Stimulated activated CD8-positive, alpha-beta memory T cell treated with anti-CD3 and anti-CD28 coated beads, Interleukin-7, amount 100 ng/mL, for 1 hour (primary cell): Measurements from ENCODE around the gene PIP4K2A.
"Not testable (repeated sequence)": the region's sequence is repeated elsewhere in the genome, so short reads cannot be mapped to it uniquely, and the experiment has no call there.

Experiments used
- DNase-seq, 2 donors: peaks; one replicate each; pipeline ENCODE4 v3.0.0-alpha.2; 2020; ENCODE audit warnings: low read depth in 2 of 2

Gene PIP4K2A

DNA sequence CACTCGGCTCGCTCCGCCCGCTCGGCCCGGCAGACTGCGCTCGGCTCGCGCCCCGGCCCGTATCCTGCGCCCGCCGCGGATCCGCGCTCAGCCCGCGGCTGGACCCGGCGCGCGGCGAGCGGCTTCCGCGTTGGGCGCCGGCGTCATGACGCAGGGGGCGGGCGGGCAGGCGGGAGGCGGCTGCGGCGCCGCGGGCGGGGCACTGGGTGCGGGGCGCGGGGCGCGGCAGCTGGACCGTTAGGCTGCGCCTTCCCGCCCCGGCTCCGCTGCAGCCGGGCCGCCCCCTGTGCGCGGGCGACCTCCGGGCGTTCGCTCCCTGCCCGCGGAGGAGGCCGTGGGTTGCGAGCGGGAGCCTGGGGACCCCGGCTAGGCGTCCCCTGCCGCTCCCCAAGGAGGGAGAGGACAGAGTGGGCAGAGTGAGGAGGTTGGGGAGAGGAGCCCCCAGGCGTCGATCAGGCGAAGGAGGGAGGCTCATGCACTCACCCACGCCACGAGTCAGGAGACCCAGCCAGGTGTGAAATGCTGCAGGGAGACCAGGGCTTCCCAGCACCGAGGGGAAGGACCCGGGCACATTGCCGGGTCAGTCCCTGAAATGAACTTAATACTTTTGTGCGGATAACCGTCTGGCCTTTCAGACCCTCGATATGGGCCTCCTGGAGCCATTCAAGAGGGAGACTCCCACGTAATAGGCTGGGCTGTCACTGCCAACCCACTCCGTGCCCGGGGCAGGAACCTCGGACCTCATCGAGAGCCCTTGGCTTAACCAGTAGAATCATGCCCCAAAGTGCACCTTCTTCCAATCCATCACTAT lies at the start of gene PIP4K2A:
Gene PIP4K2A, minus strand, starts transcription at position 100 of the 811 bp plus-strand sequence. CDS start 252 bp downstream, outside the sequence.
- peak; percentile 54 to 58 for DNase-seq

DNA sequence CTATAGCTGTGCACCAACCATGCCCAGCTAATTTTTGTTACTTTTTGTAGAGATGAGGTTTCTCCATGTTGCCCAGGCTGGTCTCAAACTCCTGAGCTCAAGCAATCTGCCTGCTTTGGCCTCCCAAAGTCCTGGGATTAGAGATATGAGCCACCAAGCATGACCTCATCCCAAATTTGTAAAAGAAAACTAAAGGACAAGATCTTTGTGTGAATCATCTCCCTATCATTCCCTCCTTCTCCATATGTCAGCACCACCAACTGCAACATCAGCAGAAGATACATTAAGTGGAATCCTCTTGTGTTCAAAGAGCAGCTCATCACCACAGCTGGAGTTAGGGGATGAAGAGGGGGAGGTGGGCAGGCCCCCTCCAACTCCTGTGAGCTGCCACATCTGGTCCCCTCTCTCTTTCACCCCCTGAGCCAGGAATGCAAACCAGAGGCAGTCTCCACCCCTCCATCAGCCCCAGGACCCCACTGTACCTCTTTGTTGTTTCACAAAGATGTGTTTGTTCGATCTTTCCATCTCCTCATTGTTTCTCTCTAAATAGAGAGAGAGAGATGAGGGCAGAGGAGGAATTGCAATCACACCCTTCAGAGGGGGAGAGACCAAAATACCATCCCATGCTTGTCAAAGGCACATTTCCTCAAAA lies 47.3 kb upstream of the PIP4K2A start:
- DNase-seq, result no peak

DNA sequence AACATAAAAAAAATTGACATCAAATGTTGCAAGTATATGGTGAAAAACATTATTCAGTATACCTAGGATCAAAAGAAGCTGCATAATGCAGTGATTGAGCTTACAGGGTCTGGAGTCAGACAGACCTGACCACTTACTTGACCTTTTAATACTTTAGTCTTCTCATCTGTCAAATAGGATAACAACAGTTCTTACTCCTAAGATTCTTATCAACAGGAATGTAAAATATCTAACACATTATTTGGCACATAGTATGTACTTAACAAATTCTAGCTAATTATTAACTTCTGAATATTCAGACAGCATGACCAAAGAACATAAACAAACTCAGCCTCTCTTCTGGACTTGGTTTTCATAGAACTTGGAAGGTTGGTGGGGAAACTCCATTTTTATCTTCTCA lies 45.6 kb upstream of the PIP4K2A start:
- DNase-seq, result no peak

DNA sequence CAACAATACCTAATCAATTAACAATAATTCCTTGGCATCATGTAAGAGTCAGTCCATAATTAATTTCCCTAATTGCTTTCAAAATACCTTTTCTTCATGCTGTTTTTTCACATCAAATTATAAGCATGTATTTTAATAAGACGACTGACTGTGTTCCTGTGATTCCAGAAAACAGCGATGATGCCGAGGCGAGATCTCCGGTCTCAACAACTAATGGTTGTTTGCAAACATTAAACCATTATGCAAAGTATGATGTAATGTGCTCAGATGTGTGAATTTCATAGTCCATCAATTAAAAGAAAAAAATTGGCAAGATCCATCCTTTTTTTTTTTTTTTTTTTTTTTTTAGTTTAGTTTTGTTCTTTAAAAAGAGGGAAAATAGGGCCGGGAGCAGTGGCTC lies 44.5 kb upstream of the PIP4K2A start:
- no peak for DNase-seq

DNA sequence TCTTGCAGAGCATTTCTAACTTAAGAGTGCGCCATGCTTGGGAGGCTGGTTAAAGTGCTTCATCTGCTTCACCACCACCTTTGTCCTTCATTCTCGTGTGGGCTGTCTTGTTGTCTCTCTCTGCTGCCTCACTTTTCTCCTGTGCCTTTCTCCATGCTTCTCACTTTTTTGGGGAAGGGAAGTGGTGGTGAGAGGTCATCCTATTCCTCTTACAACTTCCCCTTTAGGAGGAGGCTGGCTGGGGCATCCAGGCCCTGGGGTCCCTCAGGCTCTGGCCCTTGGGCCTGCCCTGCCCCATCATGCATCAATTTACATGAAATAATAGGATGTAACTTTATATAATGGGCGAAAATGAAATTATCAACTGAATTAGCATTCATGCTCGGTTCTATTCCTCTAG lies 39.9 kb upstream of the PIP4K2A start:
- DNase-seq, result no peak

DNA sequence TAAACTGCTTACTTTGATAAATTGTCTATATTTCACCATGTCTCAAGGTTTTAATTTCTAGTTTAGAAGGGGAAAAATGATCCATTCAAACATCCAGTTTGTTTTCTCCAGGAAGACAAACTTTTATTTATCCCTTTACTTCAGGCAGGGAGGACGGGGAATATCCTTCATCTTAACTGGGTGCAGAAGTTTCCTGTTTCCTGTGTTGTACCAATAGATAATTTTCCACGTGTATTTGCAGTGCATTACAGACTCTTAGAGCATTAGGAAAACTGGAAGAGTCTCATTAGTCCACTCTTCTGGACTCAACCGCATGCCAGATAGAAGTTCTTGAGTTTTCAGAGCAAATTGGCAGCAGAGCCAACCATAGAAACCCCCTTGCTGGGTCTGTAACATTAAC lies 39.4 kb upstream of the PIP4K2A start:
- DNase-seq, result no peak

DNA sequence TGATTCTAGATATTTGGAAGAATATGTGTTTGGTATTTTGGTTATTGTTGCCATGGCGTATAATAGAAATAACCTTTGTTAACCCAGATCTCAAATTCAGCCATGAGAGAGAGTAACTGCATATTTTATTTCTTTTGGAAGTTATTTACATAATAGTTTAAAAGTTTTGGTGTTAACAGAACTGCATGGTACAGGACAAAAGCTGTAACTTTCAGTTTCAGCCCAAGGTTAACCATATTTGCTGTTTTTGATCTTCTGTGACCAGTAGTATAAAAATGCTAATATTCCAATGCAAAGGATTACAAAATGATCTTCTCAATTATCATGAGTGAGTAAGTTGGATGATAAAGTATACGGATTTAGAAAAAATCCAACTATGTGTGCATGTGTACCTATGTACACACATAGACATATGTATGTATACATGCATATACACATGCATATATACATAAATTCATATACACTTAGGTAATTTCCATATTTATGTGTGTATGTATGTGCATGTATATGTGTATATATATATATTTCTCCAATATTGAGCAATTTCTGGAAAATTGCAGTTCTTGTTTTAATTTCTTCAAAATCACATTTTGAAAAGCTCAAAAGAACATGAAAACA lies 38.0 kb upstream of the PIP4K2A start:
- DNase-seq, result no peak

DNA sequence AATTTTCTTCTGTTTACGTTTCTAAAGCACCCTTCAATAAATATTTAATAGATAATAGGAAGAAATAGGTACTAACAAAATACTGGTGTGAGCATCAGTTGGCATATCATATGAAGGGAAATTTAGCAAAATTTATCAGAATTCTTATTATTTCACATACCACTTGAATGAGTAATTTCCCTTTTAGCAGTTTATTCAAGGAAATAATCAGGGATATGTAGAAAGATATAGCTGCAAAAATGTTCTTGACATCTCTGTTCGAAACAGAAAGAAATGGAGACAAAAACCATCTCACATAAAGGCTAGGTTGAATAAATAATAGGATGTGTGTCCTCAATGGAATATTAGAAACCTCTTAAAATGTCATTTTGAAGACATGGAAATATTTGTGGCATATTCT lies 35.8 kb upstream of the PIP4K2A start:
- no peak for DNase-seq

DNA sequence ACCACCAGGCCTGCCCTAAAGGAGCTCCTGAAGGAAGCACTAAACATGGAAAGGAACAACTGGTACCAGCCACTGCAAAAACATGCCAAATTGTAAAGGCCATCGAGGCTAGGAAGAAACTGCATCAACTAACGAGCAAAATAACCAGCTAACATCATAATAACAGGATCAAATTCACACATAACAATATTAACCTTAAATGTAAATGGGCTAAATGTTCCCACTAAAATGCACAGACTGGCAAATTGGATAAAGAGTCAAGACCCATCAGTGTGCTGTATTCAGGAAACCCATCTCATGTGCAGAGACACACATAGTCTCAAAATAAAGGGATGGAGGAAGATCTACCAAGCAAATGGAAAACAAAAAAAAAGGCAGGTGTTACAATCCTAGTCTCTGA lies 30.5 kb upstream of the PIP4K2A start:
- DNase-seq, result not testable (repeated sequence)

DNA sequence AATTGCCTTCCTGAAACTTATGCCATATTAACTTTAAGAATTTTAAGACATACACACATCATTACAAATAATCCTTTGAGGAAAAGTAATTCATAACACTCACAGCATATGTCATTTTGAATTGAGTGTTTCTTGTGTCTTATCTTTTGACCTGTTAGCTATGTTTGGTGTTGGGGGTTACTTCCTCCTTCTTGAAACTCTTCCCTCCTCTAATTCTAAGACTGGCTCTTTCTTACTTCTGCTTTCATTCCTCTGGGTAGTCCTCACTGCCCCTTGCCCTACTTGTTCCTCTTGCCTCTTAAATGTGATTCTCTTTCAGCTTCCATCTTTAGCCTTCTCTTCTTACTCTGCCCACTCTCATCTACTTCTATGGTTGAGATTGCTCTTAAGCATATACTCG lies 28.3 kb upstream of the PIP4K2A start:
- no peak for DNase-seq

DNA sequence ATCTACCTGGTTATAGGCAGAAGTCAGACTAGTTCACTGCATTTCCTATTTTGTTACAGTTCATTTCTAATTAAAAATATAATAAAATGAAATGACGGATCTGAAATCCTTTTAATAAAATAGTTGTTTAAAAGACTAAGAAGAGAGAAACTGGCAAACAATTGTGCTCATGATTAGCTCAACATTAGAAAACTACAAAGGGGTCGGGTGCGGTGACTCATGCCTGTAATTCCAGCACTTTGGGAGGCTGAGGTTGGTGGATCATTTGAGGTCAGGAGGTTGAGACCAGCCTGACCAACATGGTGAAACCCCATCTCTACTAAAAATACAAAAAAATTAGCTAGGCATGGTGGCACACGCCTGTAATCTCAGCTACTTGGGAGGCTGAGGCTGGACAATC lies 27.3 kb upstream of the PIP4K2A start:
- DNase-seq, result not testable (repeated sequence)

DNA sequence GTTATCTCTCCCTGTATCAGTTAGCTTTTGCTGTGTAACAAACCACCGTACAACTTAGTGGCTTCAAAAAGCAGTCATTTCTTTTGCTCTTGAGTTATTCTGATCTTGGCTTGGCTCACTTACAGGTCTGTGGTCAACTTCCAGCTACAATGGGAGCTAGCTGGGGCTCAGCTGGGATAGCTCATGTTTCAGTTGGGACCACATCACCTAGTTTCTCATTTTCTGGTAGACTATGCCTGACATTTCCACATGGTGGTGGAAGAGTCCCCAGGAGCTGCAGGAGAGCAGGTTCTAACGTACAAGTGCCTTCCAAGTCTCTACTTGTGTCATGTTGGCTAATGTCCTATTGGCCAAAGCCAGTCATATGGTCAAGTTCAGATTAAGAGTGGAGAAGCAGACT lies 25.8 kb upstream of the PIP4K2A start:
- DNase-seq, result no peak

DNA sequence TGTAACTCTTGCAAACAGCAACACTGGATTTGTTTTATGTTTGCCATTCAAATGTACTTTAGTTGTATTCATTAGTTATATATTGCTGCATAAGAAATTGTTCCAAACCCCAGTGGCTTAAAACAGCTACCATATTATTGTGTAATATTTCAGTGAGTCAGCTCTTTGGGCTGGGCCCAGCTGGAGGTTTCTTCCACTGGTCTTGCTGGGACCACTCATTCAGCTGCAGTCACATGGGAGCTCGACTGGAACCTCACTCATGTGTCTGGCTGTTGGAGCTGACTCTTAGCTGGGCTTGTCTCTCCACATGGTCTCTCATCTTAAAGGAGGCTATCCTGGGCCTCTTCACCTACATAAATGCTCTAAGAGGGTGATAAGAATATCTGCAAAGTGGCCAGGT lies 23.2 kb upstream of the PIP4K2A start:
- DNase-seq, result no peak

DNA sequence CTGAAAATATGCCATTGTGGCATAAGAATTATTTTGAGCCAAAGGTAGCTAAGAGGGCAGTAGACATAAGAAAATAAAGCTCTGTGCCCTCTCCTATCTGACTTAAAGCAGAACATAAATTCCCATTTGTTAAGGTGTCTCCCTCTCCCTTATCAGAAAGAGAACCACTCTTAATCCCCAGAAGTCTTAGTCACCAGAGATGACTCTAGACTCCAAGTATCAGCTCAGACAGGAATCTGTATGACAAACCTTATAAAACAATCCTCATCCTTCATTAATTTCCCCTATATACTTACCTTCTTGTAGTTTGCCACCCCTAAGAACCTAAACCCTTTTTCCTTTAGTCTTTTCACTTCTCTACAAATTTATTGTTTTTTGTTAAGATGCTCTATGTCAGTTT lies 21.8 kb upstream of the PIP4K2A start:
- no peak for DNase-seq

DNA sequence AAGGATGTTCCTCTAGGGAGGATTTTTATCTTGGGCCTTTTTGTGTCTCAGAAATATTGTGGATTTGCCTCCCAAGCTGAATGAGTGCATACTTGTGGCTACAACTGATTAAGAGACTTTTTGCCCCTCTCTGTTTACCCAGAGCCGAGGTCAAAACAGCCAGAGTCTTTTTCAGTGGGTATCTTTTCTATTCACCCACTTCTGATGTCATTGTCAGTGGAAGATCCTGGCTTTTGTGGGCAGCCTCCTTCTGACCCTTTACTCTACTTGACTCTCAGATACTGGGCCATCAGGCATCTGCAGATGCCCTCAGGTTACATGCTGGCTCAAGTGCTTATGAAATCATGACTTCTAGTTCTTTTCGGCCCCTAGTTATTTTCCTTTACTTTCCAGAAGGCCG lies 19.6 kb upstream of the PIP4K2A start:
- DNase-seq, result no peak

DNA sequence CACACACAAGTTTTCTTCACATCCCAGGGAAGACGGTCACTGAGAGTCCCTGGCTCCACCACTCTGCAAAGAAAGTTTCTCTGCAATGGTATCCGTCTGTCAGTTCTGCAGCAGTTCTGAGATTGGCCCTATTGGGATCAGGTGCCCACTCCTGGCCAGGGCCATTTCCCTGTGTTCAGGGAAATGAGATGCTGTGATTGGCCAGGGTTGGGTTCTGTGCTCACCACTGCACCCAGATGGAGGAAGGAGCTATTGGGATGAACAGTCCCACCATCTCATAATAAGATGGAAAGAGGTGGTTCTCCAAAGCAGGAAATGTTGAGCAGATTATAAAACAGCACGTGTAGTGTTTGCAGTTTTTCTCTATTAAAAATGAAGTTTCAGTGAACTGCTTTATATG lies 13.3 kb upstream of the PIP4K2A start:
- DNase-seq, result no peak

DNA sequence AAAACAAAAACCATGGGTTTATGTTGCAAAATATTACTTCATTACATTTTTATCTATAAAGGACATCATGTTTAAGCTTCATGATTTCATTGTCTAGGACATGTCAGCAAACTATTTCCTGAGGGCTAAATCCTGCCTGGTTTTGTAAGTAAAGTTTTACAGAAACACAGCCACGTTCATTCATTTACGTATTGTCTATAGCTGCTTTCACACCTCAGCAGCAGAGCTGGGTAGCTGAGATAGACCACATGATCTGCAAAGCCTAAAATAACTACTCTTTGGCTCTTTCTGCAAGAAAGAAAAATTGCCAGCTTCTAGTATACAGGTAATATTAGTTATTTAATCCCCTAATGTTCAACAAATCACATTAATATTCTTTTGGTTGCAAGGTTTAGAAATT lies 12.7 kb upstream of the PIP4K2A start:
- no peak for DNase-seq

DNA sequence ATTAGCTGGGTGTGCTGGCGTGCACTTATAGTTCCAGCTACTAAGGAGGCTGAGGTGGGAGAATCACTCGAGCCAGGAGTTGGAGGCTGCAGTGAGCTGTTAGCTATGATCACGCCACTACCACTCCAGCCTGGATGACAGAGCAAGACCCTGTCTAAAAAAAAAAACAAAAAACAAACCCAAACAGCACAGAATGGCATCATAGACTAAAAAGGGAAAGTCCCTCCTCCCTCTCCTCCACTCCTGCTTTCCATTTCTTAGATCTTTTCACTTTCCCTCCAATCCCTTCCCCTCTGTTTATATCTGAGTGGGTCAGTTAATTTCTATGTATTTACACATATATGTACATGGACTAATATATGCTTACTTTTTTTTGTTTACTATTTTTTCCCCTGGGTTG lies 10.4 kb upstream of the PIP4K2A start:
- DNase-seq, result no peak

DNA sequence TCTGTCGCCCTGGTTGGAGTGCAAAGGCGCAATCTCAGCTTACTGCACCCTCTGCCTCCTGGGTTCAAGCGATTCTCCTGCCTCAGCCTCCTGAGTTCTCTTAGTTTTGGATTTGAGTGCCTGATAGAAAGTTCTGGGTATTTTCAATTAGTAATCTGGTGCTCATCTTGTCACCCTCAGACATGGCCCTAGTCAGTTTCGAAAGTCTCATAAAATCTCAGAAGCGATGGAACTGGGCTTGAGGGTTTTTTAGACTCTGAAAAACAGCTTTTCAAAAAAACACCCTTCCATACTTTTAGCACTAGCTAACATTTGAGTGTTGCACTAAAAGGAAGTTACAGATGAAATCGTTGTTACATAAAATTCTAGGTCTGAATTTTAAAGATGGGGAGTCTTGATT lies 9.4 kb upstream of the PIP4K2A start:
- no peak for DNase-seq

DNA sequence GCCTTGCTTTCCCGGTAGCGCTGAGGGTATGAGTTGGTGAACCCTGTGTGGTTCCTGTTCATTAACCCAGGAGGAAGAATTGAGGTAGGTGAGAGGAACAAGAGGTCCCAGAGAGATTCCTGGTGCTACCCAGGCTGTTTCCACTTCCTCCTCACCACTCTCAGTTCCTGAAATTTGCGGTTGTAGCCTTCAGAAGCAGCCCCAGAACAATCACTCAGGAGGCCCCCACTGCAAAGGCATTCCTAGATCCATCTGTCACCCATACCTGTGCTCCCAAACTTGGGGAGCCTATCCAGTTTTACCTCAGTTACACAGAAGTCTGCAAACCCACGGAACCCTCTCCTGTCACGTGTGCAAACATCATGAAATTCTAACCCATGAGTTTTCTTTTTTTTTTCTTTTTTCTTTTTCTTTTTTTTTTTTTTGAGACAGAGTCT lies 9.0 kb upstream of the PIP4K2A start:
- no peak for DNase-seq

DNA sequence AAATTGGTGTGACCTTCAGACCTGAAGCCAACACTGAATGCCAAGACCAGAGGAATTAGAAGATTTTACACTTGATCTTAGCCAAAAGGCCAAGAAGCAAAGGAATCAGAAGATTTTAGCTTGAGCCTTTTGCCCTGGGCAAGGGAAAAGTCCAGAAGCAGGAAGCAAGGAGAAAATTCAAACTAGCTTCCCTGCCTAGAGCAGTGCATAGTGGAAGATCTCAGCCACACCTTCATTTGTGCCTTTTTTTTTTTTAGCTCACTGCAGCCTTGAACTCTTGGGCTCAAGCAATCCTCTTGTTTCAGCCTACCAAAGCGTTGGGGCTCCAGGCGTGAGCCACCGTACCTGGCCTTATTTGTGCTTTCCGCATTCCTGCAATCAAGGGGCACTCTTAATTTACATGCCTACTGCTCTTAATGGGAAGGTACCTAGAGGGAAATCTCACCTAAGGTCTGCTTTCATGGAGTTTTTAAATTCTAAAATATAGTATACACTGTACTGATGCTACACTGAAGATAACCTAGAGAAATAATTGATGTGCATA lies 8.3 kb upstream of the PIP4K2A start:
- DNase-seq, result no peak

DNA sequence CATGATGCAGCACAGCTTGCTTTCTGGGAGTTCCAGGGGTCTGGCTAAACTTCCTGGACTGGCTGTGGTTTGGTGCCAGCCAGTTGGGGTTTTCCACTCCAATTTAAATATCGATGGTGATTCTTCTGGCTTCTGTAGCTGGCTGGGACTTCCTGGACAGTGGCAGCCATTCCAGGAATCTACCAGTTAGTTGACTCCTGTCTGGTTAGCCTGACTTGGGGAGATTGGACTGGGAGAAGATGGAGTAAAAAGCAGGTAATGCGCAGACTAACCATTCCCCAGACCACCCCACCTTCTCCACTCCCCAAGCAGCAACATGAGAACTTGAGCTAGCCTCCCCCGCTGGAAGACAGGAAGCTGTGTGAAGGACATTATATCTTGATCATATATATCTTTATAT lies 6.3 kb upstream of the PIP4K2A start:
- no peak for DNase-seq
